Measurements from ENCODE around the gene LRRFIP2.
"Not testable (repeated sequence)": the region's sequence is repeated elsewhere in the genome, so short reads cannot be mapped to it uniquely, and the experiment has no call there.

The LRRFIP2 gene

GRCh38 chr3:37058117-37058516 is 116.3 kb downstream of the LRRFIP2 start:
- no peak for DNase-seq

- DNase-seq = no peak
These were observed 117.6 kb downstream of the LRRFIP2 start for GRCh38 chr3:37056826-37057225.

GRCh38 chr3:37055077-37055476 is 119.3 kb downstream of the LRRFIP2 start:
- DNase-seq = not testable (repeated sequence)

GRCh38 chr3:37054370-37054769 is 120.0 kb downstream of the LRRFIP2 start:
- no peak for DNase-seq

- no peak for DNase-seq
These were observed 120.6 kb downstream of the LRRFIP2 start for GRCh38 chr3:37053753-37054152.

GRCh38 chr3:37053337-37053736 is 121.0 kb downstream of the LRRFIP2 start:
- no peak for DNase-seq

GRCh38 chr3:37052860-37053259 is 121.5 kb downstream of the LRRFIP2 start:
- DNase-seq = no peak

- DNase-seq = no peak
These were observed 124.1 kb downstream of the LRRFIP2 start for GRCh38 chr3:37050282-37050681.

GRCh38 chr3:37042712-37043111 is 131.7 kb downstream of the LRRFIP2 start:
- DNase-seq = not testable (repeated sequence)

GRCh38 chr3:37041546-37042195 is 132.7 kb downstream of the LRRFIP2 start:
- no peak for DNase-seq

- no peak for DNase-seq
These were observed 134.2 kb downstream of the LRRFIP2 start for GRCh38 chr3:37040231-37040630.

- no peak for DNase-seq
These were observed 135.1 kb downstream of the LRRFIP2 start for GRCh38 chr3:37039161-37039846.

- no peak for DNase-seq
These were observed 137.0 kb downstream of the LRRFIP2 start for GRCh38 chr3:37037352-37037751.

GRCh38 chr3:37032961-37033360 is 141.4 kb downstream of the LRRFIP2 start:
- no peak for DNase-seq

- DNase-seq = no peak
These were observed 143.2 kb downstream of the LRRFIP2 start for GRCh38 chr3:37031096-37031682.

GRCh38 chr3:37030588-37030987 is 143.8 kb downstream of the LRRFIP2 start:
- no peak for DNase-seq

- DNase-seq = no peak
These were observed 144.7 kb downstream of the LRRFIP2 start for GRCh38 chr3:37029516-37030163.

- DNase-seq = no peak
These were observed 145.3 kb downstream of the LRRFIP2 start for GRCh38 chr3:37029111-37029510.

GRCh38 chr3:37028329-37028728 is 146.1 kb downstream of the LRRFIP2 start:
- no peak for DNase-seq

- DNase-seq = no peak
These were observed 147.5 kb downstream of the LRRFIP2 start for GRCh38 chr3:37026851-37027250.

GRCh38 chr3:37025561-37026335 is 148.6 kb downstream of the LRRFIP2 start:
- DNase-seq = no peak

- DNase-seq = no peak
These were observed 149.5 kb downstream of the LRRFIP2 start for GRCh38 chr3:37024820-37025405.

- no peak for DNase-seq
These were observed 150.3 kb downstream of the LRRFIP2 start for GRCh38 chr3:37024092-37024491.

Data from NCI-H1694 treated with DMSO at 0.1 percent for 48 hours (cell line).